Natural killer cell (primary cell): Measurements from ENCODE around the gene CDKN3. TPM values are rescaled to one million over a fixed set of nuclear protein-coding genes. Genes with fewer than 3 reads are reported as not detected.

Source experiments
- ATAC-seq, 3 donors: fragments of 150-1000 bp in 2 of 3; fragments of 200-7000 bp in 1 of 3; cut with Tn5 transposase; 1 replicate in 1 of 3; 2 replicates in 2 of 3; pipeline ENCODE4 v1.10.0; 2021; ENCODE audit warnings: mild to moderate bottlenecking in 2 of 3, moderate library complexity in 2 of 3
- DNase-seq, 2 donors: peaks; one replicate each; pipeline versions ENCODE4 v3.0.0 to v3.0.0-alpha.2; 2013 to 2021; ENCODE audit warnings: mixed read lengths in 1 of 2
- H3K27ac ChIP-seq: one replicate; pipeline ENCODE4 v1.5.1; 2013; ENCODE audit warnings: mild to moderate bottlenecking, low read length
- H3K27me3 ChIP-seq: one replicate; pipeline ENCODE4 v1.6.1; 2013; ENCODE audit warnings: low read length; ENCODE audit not compliant: control insufficient read depth, insufficient read depth
- H3K36me3 ChIP-seq: one replicate; pipeline ENCODE4 v1.6.1; 2013; ENCODE audit warnings: low read length; ENCODE audit not compliant: control insufficient read depth, insufficient read depth
- H3K4me1 ChIP-seq: one replicate; pipeline ENCODE4 v1.6.1; 2013; ENCODE audit warnings: low read length; ENCODE audit not compliant: control insufficient read depth, insufficient read depth
- H3K4me3 ChIP-seq: one replicate; pipeline ENCODE4 v1.5.1; 2013; ENCODE audit warnings: low read length
- H3K9me3 ChIP-seq: one replicate; pipeline ENCODE4 v1.6.1; 2013; ENCODE audit warnings: low read length; ENCODE audit not compliant: control insufficient read depth, insufficient read depth
- H3K27ac Mint-ChIP-seq, 2 donors: one replicate each; pipeline ENCODE4 v1.8.0; 2022; ENCODE audit warnings: mild to moderate bottlenecking in 2 of 2, mixed read lengths in 2 of 2, moderate library complexity in 1 of 2
- H3K27me3 Mint-ChIP-seq, 2 donors: one replicate each; pipeline ENCODE4 v1.8.0; 2022; ENCODE audit warnings: low read depth in 2 of 2, mixed read lengths in 2 of 2
- H3K36me3 Mint-ChIP-seq: one replicate; pipeline ENCODE4 v1.8.0; 2022; ENCODE audit warnings: mixed read lengths
- H3K4me1 Mint-ChIP-seq, 2 donors: one replicate each; pipeline ENCODE4 v1.8.0; 2022; ENCODE audit warnings: mixed read lengths in 2 of 2
- H3K4me3 Mint-ChIP-seq: one replicate; pipeline ENCODE4 v1.8.0; 2022; ENCODE audit warnings: mild to moderate bottlenecking, moderate library complexity, mixed read lengths
- H3K9me3 Mint-ChIP-seq, 2 donors: one replicate each; pipeline ENCODE4 v1.8.0; 2022; ENCODE audit warnings: mixed read lengths in 2 of 2
- WGBS: methylation state at CpG from one replicate; pipeline ENCODE4 v1.1.7; 2013; ENCODE audit warnings: missing lambda C conversion rate; ENCODE audit not compliant: insufficient coverage; 5-methylcytosine and 5-hydroxymethylcytosine counted together
- intact Hi-C: fragments of 100-400 bp; cut with micrococcal nuclease; formaldehyde crosslinking; loops from one replicate; pipeline ENCODE4 v1.14.2; 2022
- total RNA-seq, 4 donors: library from RNA; stranded (reverse); fragments of 120-200 nt in 1 of 4; gene quantifications; one replicate each; pipeline versions ENCODE4 v1.2.3 to v1.2.4, GENCODE V29; 2013 to 2022
- TF ChIP-seq, protein P1 (sequence below): fragments of 200-600 bp; IDR thresholded peaks from one replicate; pipeline ENCODE4 v1.8.0; 2022; ENCODE audit warnings: antibody characterized with exemption

Gene CDKN3
- total RNA-seq, 3 donors from 2014 or later (not counting 1 experiment from before 2014, with no cell fraction given): 0.89 to 3.0 (median 1.8) TPM

DNA sequence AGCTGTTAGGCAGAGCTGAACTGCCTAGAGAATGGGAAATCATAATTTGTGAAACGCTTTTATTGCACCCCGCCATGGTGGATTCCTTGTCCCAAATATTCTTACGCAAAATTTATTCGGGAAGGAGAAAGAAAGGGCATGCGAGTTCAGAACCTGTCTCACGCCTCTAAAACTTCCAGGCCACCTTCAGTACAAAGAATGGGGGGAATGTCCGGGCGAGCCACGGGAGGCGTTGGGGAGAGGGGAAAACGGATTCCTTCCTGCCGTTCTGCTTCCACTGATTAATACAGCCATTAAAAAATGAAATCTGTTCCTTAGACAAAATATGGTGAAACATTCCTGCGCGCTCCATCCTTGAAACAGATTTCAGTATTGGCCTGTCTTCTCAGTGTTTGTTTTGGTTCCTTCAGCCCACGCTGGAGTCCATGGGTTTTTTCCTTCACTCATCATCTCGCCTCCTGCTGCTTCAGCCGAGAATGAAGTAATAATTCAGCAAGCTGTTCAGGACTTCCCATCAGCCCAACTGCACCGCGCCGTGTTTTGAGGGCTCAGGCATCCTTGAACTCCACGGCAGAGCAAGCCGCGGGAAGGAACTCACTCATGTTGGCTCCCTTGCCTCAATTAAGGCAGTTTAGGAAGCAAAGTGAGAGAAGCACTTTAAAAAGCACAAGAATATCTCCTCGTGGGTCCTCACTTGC lies 47.7 kb upstream of the CDKN3 start:
- DNase-seq (no peak), ATAC-seq (no peak)
- H3K9me3 Mint-ChIP-seq: no peaks in the 10 kb centered on the region
- peaks cover 8 to 14% of the 10 kb centered on the region in 2 donors for H3K27me3 Mint-ChIP-seq
- 58% methylated on average over 23 of the region's 24 CpGs for WGBS
- H3K36me3 ChIP-seq: no peaks in the 10 kb centered on the region
- intact Hi-C loops: loop anchor here (10.0 kb wide), 1 partner anchor 1054 kb away; no protein-coding TSS in a partner anchor
- TF ChIP-seq, protein P1, sequence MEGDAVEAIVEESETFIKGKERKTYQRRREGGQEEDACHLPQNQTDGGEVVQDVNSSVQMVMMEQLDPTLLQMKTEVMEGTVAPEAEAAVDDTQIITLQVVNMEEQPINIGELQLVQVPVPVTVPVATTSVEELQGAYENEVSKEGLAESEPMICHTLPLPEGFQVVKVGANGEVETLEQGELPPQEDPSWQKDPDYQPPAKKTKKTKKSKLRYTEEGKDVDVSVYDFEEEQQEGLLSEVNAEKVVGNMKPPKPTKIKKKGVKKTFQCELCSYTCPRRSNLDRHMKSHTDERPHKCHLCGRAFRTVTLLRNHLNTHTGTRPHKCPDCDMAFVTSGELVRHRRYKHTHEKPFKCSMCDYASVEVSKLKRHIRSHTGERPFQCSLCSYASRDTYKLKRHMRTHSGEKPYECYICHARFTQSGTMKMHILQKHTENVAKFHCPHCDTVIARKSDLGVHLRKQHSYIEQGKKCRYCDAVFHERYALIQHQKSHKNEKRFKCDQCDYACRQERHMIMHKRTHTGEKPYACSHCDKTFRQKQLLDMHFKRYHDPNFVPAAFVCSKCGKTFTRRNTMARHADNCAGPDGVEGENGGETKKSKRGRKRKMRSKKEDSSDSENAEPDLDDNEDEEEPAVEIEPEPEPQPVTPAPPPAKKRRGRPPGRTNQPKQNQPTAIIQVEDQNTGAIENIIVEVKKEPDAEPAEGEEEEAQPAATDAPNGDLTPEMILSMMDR: no peak
- no peak overlapping the region for H3K27ac Mint-ChIP-seq
- H3K4me3 ChIP-seq: no peak overlapping the region
- H3K9me3 ChIP-seq: no peaks in the 10 kb centered on the region
- H3K27me3 ChIP-seq: no peaks in the 10 kb centered on the region
- H3K36me3 Mint-ChIP-seq: no peaks in the 10 kb centered on the region
- H3K27ac ChIP-seq: no peak overlapping the region
- peaks cover 0 to 4% of the 10 kb centered on the region in 2 donors for H3K4me1 Mint-ChIP-seq
- no peak overlapping the region for H3K4me3 Mint-ChIP-seq
- H3K4me1 ChIP-seq: no peaks in the 10 kb centered on the region

DNA sequence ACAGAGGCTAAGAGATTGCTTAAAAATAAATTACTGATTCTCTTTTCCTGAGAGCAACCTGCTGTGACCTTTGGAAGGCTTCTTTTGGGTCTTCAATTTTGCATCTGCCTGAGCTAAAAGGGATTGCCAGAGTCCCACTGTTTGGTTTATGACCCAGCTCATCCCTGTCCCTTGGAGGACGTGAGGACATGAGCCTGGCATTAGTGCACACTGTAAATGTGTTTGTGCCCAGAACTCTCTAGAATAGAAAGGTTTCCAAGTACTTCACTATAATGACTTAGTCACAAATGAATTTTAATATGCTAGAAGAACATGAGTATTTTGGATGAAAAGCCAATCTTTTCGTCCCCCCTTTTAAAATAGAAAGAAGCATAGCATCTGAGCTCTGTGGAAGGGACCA lies 47.1 kb upstream of the CDKN3 start:
- Histone ChIP-seq H3K27ac (no peak overlapping the region), H3K9me3 (no peaks in the 10 kb centered on the region), H3K27me3 (no peaks in the 10 kb centered on the region), H3K4me1 (no peaks in the 10 kb centered on the region), H3K36me3 (no peaks in the 10 kb centered on the region), H3K4me3 (no peak overlapping the region)
- Mint-ChIP-seq H3K4me3 (no peak overlapping the region), H3K4me1 (peaks cover 0 to under 1% of the 10 kb centered on the region in 2 donors), H3K36me3 (no peaks in the 10 kb centered on the region), H3K27me3 (peaks cover 13 to 19% of the 10 kb centered on the region in 2 donors), H3K27ac (no peak overlapping the region), H3K9me3 (no peaks in the 10 kb centered on the region)
- WGBS: 73% methylated on average over 1 of the region's 2 CpGs
- DNase-seq: no peak
- no peak for ATAC-seq
- intact Hi-C loops: loop anchor here (10.0 kb wide), 1 partner anchor 1055 kb away; no protein-coding TSS in a partner anchor
- TF ChIP-seq, protein P1: no peak

DNA sequence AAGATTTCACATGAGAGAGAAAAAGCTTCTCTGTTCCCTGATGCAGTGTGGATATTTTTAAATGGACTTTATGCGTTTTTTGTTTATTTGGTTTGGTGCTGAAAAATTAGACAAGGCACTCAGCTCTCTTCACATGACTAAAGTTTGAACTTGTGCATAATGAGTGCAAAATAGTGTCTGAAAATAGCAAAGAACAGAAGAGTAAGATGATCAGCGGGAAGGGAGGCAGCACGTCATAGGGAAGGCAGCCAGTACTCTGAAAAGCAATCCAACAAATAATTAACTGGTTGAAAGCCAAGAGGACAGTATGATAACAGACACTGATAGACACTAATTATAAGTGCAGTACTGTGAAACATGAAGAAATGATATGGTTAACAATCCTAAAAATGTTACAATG lies 46.6 kb upstream of the CDKN3 start:
- H3K27ac Mint-ChIP-seq: no peak overlapping the region
- H3K9me3 ChIP-seq: no peaks in the 10 kb centered on the region
- no peaks in the 10 kb centered on the region for H3K4me1 ChIP-seq
- no peaks in the 10 kb centered on the region for H3K36me3 ChIP-seq
- TF ChIP-seq, protein P1: no peak
- no peaks in the 10 kb centered on the region for H3K9me3 Mint-ChIP-seq
- H3K36me3 Mint-ChIP-seq: no peaks in the 10 kb centered on the region
- H3K27me3 Mint-ChIP-seq: peaks cover 13 to 21% of the 10 kb centered on the region in 2 donors
- intact Hi-C loops: no loop called here
- 89% methylated on average over 3 of the region's 3 CpGs for WGBS
- no peak overlapping the region for H3K4me3 Mint-ChIP-seq
- H3K4me3 ChIP-seq: no peak overlapping the region
- DNase-seq: no peak
- ATAC-seq: no peak
- H3K27ac ChIP-seq: no peak overlapping the region
- no peaks in the 10 kb centered on the region for H3K4me1 Mint-ChIP-seq
- no peaks in the 10 kb centered on the region for H3K27me3 ChIP-seq

DNA sequence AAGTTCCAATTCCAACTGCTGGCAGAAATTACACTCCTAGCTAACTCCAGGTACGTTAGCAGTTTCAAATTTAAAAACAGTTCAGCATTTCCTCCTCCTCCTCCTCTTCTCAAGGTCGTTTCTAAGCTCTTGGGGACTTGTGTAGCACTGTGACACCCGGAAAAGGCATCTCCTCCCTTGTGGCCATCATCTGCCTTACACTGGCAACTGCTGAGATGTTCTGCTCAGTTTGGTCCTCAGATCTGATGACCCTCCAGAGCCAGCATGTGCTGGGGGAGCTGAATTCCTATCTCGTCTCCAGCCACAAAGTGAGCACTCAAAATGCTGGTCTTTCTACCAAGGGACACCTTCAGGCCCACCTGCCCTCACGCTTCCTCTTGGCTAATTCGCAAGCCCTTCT lies 43.5 kb upstream of the CDKN3 start:
- Histone ChIP-seq H3K27ac (no peak overlapping the region), H3K27me3 (no peaks in the 10 kb centered on the region), H3K9me3 (no peaks in the 10 kb centered on the region), H3K36me3 (no peaks in the 10 kb centered on the region), H3K4me1 (no peaks in the 10 kb centered on the region), H3K4me3 (no peak overlapping the region)
- Mint-ChIP-seq H3K4me3 (no peak overlapping the region), H3K27ac (no peak overlapping the region), H3K27me3 (peaks cover 15 to 23% of the 10 kb centered on the region in 2 donors), H3K9me3 (no peaks in the 10 kb centered on the region), H3K36me3 (no peaks in the 10 kb centered on the region), H3K4me1 (no peaks in the 10 kb centered on the region)
- 90% methylated on average over 6 of the region's 6 CpGs for WGBS
- TF ChIP-seq, protein P1: no peak
- intact Hi-C loops: no loop called here
- ATAC-seq: no peak
- DNase-seq: no peak
